ENCODE results near the gene CDX2. TPM values are rescaled to one million over a fixed set of nuclear protein-coding genes. Genes with fewer than 3 reads are reported as not detected.
"Not testable (repeated sequence)": the region's sequence is repeated elsewhere in the genome, so short reads cannot be mapped to it uniquely, and the experiment has no call there.

CDX2 gene, protein sequence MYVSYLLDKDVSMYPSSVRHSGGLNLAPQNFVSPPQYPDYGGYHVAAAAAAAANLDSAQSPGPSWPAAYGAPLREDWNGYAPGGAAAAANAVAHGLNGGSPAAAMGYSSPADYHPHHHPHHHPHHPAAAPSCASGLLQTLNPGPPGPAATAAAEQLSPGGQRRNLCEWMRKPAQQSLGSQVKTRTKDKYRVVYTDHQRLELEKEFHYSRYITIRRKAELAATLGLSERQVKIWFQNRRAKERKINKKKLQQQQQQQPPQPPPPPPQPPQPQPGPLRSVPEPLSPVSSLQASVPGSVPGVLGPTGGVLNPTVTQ
- not detected for total RNA-seq
- long read RNA-seq, donor 1 = 0 reads
- long read RNA-seq, donor 2 = 0 reads

DNA sequence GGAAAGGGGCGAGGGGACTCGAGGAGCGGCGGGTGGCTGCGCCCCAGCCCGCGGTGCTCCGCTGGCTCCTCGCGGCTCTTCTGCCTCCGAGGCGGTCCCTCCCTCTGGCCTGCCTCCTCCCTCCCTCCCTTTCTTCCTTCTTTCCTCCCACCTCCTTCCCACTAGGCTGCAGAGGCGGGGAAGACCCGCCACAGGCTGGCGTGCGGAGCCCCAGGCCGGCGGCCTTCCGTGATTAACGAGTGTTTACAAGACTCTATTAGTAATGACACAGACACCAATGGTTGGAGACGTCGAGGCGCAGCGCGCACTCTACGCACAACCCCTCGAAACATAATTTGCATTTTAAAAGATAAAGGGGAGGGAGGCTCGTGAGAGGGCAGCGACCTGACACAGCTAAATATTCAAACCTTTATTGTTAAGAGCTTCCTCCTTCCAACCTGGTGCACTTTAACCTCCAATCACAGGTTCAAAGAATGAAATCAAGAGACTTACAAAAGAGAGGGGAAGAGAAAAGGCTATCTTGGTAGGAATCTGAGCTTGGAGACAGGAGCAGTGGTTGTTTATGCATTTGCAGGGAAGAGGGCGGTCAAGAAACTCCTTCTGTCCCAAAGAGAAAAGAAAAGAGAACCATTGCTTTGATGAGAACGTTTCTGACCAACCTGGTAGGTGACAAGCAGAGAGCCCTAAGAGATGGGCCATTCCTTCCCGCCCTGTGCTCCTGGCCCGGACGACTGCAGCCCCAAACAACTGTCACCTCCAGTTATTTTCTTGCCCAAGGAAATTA is at the start of gene CDX2:
CDX2 (minus strand) TSS at position 234 of the 784 bp plus-strand sequence. CDS start 309 bp downstream, outside the sequence.
- intact Hi-C loops (cut with DNase I) = no loop called here
- DNase-seq (ENCODE audit: low spot score) = no peak

DNA sequence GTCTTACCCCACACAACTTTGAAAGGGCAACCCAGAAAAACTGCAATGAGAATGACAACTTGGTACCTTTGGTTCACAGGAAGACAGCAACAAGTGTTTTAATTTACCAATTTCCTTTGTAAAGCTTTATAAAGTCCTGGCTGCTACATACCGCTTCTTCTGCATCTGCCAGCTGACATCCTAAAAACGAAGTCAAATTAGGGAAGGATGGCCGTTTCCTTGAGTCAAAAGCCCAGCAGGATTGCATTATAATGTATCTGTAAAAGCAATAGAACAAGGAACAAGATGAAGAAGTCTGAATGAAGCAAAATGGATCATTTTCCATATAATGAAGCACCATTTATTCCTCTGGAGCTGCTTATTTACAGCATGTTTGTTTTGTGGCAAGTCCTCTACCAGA is 45.2 kb upstream of the CDX2 start:
- no peak for DNase-seq (ENCODE audit: low spot score)
- intact Hi-C loops (cut with DNase I) = no loop called here

DNA sequence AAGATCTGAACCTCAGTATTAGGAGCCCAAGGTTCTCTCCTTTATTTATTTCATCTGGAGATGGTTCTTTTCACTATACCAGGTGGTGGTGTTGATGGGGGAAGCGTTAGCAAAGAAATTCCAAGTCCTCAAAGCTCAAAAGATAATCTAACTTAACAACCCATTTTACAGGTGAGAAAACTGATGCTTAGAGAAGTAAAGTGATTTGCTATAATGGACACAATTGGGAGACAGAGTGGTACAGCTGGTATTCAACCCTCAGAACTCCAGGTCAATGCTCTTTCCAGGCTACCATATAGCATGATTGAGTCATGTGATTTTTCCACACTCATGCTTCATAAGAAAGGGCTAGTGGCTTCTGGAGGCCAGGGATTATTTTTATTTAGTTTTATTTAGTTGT is 44.4 kb upstream of the CDX2 start:
- intact Hi-C loops (cut with DNase I) = no loop called here
- no peak for DNase-seq (ENCODE audit: low spot score)

DNA sequence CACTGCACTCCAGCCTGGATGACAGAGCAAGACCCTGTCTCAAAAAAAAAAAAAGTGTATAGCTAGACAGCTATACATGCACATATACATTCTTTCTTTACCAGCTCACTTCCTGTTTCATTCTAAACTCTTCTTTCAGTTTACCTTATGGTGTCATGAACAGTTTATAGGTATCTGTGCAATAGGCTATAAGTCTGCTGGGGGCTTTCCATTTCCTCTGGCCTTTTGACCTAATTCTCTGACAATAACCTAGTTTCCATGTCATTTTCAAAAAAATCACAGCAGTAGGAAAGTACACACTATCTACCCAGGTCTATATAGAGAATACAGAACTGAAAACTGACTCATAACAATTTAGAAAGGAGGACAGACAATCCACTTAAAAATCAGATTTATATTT is 43.8 kb upstream of the CDX2 start:
- intact Hi-C loops (cut with DNase I) = no loop called here
- DNase-seq (ENCODE audit: low spot score) = no peak

DNA sequence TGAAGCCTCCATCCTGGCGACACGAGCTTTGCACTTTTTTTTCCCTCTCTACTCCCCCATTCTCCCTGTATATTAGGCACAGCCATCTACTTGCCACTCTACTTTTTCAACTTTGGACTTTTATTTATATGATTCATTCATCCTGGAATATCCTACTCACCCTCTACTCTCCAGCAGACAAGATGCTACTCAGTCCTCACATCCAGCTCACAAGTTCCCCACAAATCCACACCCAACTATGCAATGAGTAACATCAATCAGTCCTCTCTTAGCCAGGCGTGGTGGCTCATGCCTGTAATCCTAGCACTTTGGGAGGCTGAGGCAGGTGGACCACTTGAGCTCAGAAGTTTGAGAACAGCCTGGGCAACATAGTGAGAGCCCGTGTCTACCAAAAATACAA is 43.3 kb upstream of the CDX2 start:
- intact Hi-C loops (cut with DNase I) = no loop called here
- DNase-seq (ENCODE audit: low spot score) = no peak

DNA sequence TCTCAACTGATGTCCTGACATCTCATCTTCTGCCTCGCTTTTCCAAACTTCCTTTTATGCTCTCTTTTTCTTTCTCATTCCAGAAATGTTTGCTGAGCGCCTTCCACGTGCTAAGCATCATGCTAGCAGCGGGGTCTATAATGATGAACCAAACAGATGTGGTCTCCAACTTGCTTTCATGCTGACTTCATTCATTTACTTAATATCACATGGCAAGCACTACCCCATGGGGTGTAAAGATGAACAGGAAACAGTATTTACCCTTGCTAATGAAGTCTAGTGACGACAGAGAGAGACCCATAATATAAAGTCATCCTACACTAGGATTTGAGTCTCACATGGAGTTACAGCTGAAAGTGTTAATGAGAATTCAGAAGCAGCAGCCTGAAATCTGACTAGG is 40.9 kb upstream of the CDX2 start:
- intact Hi-C loops (cut with DNase I) = no loop called here
- DNase-seq (ENCODE audit: low spot score) = no peak

DNA sequence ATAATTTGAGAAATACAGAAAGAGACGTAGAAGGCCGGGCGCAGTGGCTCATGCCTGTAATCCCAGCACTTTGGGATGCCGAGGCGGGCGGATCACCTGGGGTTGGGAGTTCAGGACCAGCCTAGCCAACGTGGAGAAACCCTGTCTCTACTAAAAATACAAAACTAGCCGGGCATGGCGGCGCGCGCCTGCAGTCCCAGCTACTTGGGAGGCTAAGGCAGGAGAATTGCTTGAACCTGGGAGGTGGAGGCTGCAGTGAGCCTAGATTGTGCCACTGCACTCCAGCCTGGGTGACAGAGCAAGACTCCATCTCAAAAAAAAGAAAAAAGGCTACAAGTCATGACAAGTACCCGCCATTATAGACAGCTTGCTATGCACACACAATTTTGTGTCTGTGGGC is 35.9 kb upstream of the CDX2 start:
- intact Hi-C loops (cut with DNase I); DNase-seq (ENCODE audit: low spot score): not testable (repeated sequence)

DNA sequence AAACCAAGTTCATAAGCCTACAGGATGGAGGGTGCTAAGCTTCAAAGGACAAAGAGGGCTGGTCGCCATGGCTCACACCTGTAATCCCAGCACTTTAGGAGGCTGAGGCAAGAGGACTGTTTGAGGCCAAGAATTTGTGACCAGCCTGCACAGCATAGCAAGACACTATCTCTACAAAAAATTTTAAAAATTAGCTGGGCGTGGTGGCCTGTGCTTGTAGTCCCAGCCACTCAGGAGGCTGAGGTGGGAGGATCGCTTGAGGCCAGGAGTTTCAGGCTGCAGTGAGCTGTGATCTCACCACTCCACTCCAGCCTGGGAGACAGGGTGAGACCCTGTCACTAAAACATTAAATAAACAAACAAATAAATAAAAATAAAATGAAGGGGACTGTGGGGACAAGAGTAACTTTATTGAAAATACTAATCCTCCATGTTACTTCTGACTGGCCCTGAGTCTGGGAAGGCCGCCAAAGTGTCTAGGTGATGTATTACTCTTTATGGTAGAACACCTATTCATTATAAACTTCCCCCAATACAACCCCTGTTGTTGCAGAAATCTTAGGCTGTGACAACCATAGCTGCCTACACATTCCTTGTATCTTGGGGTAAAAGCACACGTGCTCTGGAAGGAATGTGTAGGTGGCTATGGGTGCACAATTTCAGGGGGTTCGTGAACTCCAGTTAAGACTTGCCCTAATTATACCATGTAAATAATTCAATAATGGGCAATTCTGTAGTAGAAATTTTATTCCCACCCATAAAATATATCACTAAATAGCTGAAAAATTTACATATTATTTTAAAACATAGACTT is 34.0 kb upstream of the CDX2 start:
- intact Hi-C loops (cut with DNase I) = no loop called here
- no peak for DNase-seq (ENCODE audit: low spot score)

DNA sequence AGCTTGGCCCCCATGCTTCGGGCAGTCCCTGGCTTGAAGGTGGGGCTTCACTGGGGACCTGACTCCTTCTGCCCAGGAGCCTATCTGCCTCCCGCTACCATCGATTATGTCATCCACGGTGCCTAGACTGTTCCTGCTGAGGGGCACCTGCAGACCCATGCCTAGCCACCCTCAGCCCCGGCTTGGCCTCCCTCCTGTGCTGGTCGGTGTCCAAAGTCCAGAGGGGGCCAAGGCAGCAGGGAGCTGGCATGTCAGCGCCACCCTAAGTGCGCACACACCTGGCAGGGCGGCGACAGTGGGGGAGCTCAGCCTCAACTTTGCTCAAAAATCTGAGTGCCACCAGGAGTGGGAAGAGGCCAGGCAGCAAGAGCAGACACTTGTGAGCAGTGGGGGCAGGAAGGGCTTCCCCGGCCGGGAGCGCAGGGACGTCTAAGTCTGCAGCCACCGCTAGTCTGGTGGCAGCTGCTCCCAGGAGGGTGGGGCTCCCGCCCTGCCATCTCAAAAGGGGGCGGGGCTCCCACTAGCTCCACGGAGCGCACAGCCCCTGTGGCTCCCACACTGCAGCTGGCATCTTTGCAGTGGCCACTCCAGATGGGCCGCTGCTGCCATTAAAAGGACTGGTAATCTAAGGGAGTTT is 32.8 kb upstream of the CDX2 start:
- DNase-seq (ENCODE audit: low spot score) = no peak
- intact Hi-C loops (cut with DNase I) = no loop called here

DNA sequence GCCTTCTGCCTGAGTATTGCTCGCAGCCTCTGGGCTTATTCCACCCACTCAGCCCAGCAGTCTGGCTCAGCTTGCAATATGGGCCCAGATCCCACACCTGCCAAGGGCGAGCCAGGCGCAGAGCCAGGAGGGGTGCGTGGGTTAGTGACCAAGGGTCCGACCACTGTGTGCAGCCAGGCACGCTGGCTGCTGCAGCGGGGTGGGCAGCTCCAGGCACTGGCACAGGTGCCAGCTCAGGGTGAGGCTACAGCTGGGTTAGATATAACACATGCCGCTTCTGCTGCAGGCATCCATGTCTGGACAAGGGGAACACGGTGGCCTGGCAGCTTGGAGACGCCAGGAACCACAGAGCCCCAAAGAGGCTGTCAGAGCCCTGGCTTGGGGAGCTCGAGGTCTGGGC is 31.9 kb upstream of the CDX2 start:
- no peak for DNase-seq (ENCODE audit: low spot score)
- intact Hi-C loops (cut with DNase I) = no loop called here

DNA sequence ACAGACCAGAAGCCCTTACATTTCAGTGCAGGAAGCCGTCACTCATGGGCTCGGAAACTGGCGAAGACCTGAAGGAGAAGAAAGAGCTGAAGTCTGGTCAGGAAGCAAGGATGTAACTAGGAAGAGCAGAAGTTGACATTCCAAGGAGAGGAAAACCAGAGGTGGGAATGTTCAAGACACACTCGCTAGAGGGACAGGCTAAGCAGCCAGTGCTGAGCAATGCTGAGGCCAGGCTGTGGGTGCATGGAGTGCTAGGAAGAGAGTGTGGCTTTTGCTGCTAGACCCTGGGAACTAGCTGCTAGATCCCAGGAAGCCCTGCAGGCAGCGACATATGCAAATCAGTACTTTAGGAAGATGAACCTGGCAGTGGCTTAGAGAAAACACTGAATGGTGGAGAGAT is 31.5 kb upstream of the CDX2 start:
- DNase-seq (ENCODE audit: low spot score) = no peak
- intact Hi-C loops (cut with DNase I) = no loop called here

DNA sequence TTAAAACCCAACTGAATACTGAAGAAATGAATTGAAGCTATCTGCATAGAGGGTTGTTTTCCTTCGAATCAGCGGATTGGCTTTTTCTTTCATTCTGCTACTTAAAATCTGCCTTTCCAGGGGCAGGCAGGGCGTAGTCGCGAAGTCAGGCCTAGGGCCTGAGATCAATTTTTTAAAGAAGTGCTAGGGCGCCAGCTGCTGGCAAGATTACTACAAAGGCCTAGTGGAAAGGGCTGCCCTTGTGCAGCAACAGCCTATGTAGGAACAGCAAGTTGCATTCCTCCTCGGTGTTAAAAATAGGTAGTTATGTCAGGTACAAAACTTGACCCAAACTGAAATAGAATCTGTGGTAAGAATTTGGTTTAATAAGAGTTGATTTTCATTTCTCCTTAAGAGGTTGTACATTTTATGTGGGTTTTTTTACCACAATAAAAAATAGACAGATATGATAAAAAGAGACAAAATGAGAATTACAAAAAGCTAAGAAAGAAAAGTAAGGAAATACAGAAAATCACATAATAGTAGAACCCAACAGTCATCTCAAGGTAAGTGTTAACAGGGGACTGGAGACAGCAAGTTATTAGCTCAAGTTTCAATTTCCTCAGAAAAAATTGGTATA is 28.9 kb upstream of the CDX2 start:
- intact Hi-C loops (cut with DNase I) = no loop called here
- no peak for DNase-seq (ENCODE audit: low spot score)

DNA sequence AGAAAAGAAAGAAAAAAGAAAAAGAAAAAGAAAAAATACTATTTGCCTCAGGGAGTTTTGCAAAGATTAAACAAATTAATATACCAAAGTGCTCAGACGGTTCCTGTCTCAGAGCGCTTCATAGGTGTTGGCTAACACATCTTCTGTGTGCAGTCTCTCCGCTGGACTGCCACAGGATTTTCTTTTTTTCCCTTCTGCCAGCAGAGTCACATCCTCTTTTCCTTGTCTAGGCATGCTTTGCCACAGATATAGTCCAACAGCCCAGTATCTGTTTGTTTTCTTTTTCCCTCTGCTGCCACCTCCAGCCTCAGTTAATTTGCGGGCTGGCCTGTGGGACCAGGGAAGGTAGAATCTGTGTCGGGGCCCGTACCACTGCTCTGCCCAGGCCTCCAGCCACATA is 22.8 kb upstream of the CDX2 start:
- DNase-seq (ENCODE audit: low spot score) = no peak
- intact Hi-C loops (cut with DNase I) = no loop called here

DNA sequence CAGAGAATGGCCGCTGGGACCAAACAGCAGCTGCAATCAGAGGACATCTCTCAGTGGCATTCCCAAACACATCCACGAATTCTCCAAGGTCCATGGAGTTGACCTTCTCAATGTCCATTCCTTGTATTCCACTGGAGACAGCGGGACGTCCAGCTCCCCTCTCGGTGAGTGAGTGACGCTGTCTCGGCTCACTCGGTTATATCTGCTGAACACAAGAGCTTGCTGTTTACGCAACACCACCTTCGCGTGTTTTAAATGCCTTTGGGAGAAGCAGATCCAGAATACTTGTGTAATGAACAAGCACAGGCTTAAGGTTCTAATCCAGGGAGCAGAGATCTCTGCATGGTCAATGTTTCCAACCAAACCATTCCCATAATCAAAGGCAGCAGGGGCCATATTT is 19.4 kb upstream of the CDX2 start, which contains the start of gene URAD:
URAD (minus strand) TSS at position 174 of the 400 bp plus-strand sequence; CDS start at position 118, 56 bp downstream.
- DNase-seq (ENCODE audit: low spot score) = no peak
- intact Hi-C loops (cut with DNase I) = loop anchor here in 1 of 2 donors (1.0 to 10.0 kb wide), 3 partner anchors 32 to 624 kb away; no protein-coding TSS in a partner anchor

DNA sequence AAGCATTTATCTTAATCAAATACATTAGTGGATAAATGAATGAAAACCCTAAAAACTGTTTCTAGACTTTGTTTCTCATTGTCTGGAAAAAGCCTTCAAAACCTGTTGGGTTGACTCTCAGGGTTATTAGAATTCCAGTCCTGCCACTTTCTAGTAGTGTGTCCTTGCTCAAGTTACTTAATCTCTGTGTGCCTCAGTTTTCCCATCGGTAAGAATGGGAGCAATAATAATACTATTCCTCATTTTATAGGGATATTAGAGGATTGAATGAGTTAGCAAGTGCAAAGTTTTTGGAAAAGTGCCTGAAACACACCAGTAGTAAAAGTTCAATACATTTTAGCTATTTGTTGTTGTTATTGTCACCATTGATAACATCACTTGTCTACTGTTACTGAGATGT is 16.5 kb upstream of the CDX2 start:
- no peak for DNase-seq (ENCODE audit: low spot score)
- intact Hi-C loops (cut with DNase I) = loop anchor here in 1 of 2 donors (10.0 kb wide), 2 partner anchors 161 to 621 kb away; no protein-coding TSS in a partner anchor

DNA sequence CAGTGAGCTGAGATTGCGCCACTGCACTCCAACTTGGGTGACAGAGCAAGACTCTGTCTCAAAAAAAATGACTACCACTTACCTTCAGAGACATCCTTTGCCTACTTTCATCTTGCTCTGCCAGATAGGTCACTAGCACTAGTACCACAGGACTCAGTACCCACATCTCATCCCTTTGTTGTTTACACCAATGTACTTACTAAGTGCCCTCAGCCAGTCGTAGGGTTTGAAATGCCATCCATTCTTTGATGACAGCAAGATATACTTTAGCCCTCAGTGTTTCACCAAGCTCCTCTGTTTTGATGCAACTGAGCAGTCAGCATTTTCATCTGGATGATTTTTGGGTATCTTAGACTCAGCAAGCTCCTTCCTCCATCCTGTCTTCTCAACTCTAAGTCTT is 13.2 kb upstream of the CDX2 start:
- no peak for DNase-seq (ENCODE audit: low spot score)
- intact Hi-C loops (cut with DNase I) = loop anchor here (5.0 to 10.0 kb wide), 3 partner anchors 158 to 620 kb away; no protein-coding TSS in a partner anchor

DNA sequence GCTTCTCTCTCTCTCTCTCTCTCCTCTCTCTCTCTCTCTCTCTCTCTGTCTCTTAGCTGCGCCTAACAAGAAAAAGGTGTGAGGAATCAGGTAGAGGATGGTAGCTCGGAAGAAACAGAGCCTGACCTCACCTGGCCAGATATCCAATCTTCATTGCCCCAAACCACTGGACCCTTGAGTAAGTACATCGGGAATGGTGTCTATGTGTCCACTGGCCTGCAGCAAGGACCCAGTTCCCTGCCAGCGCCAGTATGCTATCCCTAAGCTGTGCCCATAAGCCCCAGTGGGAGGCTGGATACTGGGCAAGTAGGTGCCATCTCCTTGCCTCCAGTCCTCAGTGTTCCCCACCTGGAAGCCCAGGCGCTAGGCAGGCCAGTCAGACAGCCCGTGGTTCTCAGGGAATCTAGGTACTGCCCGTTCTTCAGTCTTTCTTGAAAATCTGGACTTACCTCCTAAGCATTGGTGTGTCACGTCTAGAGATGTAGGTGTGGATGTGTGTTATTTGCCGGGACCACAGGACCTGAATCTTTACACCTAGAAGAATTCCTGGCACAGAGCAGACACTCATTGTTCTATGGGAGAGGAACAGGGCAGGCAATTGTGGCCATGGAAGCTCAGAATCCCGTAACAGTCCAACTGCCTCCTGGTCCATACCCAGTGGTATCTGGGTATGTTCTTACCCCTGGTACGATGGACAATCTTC is 12.0 kb upstream of the CDX2 start:
- no peak for DNase-seq (ENCODE audit: low spot score)
- intact Hi-C loops (cut with DNase I) = loop anchor here (5.0 to 10.0 kb wide), 3 partner anchors 156 to 619 kb away; no protein-coding TSS in a partner anchor
